ENCODE data around the gene MARVELD1.

MARVELD1 gene

DNA sequence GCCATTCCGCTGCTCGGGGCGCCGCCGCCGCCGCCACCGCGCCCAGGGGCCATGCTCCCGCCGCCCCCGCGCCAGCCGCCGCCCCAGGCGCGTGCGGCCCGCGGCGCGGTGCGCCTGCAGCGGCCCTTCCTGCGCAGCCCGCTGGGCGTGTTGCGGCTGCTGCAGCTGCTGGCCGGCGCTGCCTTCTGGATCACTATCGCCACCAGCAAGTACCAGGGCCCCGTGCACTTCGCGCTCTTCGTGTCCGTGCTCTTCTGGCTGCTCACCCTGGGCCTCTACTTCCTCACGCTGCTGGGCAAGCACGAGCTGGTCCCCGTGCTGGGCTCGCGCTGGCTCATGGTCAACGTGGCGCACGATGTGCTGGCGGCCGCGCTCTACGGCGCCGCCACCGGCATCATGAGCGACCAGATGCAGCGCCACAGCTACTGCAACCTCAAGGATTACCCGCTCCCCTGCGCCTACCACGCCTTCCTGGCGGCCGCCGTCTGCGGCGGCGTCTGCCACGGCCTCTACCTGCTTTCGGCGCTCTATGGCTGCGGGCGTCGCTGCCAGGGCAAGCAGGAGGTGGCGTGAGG is 383 bp downstream of the MARVELD1 start:
- TF ChIP-seq CTCF (IDR thresholded peaks at IDR 0.05): peak; percentile 32; the same call in 1 of the 2 replicates

- TF ChIP-seq CTCF (IDR thresholded peaks at IDR 0.05): no peak
Observed at GRCh38 chr10:97714401-97715258, 1.1 kb downstream of the MARVELD1 start.

GRCh38 chr10:97715259-97715874 is 1.8 kb downstream of the MARVELD1 start:
- no peak for TF ChIP-seq CTCF (IDR thresholded peaks at IDR 0.05)

- TF ChIP-seq CTCF (IDR thresholded peaks at IDR 0.05): no peak
Observed at GRCh38 chr10:97717627-97718026, 4.1 kb downstream of the MARVELD1 start.

- no peak for TF ChIP-seq CTCF (IDR thresholded peaks at IDR 0.05)
Observed at GRCh38 chr10:97718178-97718577, 4.6 kb downstream of the MARVELD1 start.

DNA sequence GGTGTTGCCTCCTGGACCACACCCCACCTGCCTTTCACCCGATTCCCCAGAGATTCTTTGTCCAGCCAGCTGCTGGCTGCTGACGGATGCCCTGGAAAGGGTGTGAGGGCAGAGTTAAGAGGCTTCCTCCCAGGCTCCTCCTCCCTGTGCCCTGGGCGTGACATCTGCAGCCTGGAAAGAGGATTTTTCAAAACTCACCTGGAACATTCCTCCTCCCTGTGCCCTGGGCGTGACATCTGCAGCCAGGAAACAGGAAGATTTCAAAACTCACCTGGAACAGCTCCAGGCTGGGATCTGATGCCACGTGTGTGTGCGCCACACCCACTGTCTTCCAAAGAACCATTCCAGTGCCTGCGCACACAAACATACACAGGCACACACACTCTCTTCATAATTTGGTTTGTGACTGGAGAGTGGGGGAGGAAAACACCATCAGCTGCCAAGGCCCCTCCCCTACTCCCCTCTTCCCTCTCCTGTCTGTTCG is 5.2 kb downstream of the MARVELD1 start:
- no peak for TF ChIP-seq CTCF (IDR thresholded peaks at IDR 0.05)

DNA sequence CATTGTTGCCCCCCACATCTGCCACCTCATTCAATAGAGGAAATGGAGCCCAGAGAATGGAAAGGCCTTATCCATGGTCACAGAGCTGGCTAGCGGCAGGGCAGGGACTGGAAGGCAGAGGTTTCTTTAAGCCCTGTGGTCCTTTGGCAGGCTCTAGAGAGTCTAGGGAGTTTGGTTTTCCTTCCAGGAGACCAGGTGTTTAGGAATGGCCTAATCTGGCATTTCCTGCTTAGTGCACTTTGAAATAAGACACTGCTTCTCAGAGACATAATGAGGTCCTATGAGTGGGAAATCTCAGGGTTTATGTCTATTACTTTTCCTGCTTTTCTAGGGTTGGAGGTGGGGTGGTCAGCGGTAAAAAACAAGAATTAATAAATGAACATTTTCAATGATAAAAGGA is 6.1 kb downstream of the MARVELD1 start:
- TF ChIP-seq CTCF (IDR thresholded peaks at IDR 0.05): no peak

Data from LNCAP (cell line).